HepG2 (cell line): Measurements from ENCODE around the gene ITM2B. TPM values are rescaled to one million over a fixed set of nuclear protein-coding genes. Genes with fewer than 3 reads are reported as not detected.

ENCODE experiments used
- BCL3 ChIP-seq: sonication (generic); formaldehyde crosslinking; IDR thresholded peaks from 2 replicates; pipeline ENCODE4 v1.5.1; 2020; ENCODE audit warnings: mild to moderate bottlenecking, missing genetic modification reagents, moderate library complexity
- GTF2F1 ChIP-seq: fragments of 150-350 bp; IDR thresholded peaks from 2 replicates; pipeline ENCODE4 v1.6.1; 2014; ENCODE audit warnings: low read length
- ISX ChIP-seq: sonication (generic); formaldehyde crosslinking; conservative IDR thresholded peaks from 2 replicates; pipeline ENCODE4 v1.5.0; 2020; ENCODE audit warnings: missing genetic modification reagents
- PITX1 ChIP-seq: sonication (generic); formaldehyde crosslinking; IDR thresholded peaks from 2 replicates; pipeline ENCODE4 v1.5.1; 2020; ENCODE audit warnings: mild to moderate bottlenecking, missing genetic modification reagents
- RXRA ChIP-seq: sonication (generic); formaldehyde crosslinking; IDR thresholded peaks from 2 replicates; pipeline ENCODE4 v1.5.1; 2020; ENCODE audit warnings: missing genetic modification reagents
- RXRB ChIP-seq: IDR thresholded peaks from 2 replicates; pipeline ENCODE4 v1.6.1; 2016; ENCODE audit warnings: borderline replicate concordance, missing genetic modification reagents, missing compliant biosample characterization
- ZFP62 ChIP-seq: sonication (generic); formaldehyde crosslinking; IDR thresholded peaks from 2 replicates; pipeline ENCODE4 v1.4.0; 2020; ENCODE audit warnings: missing genetic modification reagents
- ZNF260 ChIP-seq: sonication (generic); formaldehyde crosslinking; IDR thresholded peaks from 2 replicates; pipeline ENCODE4 v1.4.0; 2020; ENCODE audit warnings: missing genetic modification reagents, low read depth, mild to moderate bottlenecking, borderline replicate concordance
- ZNF280B ChIP-seq: sonication (generic); formaldehyde crosslinking; IDR thresholded peaks from 2 replicates; pipeline ENCODE4 v1.5.0; 2020; ENCODE audit warnings: missing genetic modification reagents, mild to moderate bottlenecking, borderline replicate concordance
- ZNF282 ChIP-seq: fragments of 450-650 bp; IDR thresholded peaks from 2 replicates; pipeline ENCODE4 v1.6.1; 2018; ENCODE audit not compliant: partially characterized antibody
- ZNF577 ChIP-seq: sonication (generic); formaldehyde crosslinking; IDR thresholded peaks from 2 replicates; pipeline ENCODE4 v1.4.0; 2020; ENCODE audit warnings: mild to moderate bottlenecking, low read depth, missing genetic modification reagents, borderline replicate concordance
- polyA plus RNA-seq, 8 experiments: library from polyadenylated mRNA; depleted of rRNA in 3 of 8; stranded (reverse) in 7 of 8; unstranded in 1 of 8; fragments of >200 nt; fragmentation: Illumina TruSeq in 4 of 8; extraction: Trizol in 4 of 8; gene quantifications; 2 replicates each; pipeline versions ENCODE4 v1.2.1 to v1.2.3, GENCODE V29; 2011 to 2016; ENCODE audit warnings: low read depth in 4 of 8, missing spikeins in 1 of 8, mixed read lengths in 1 of 8; ENCODE audit not compliant: insufficient read depth in 1 of 8
- total RNA-seq, 5 experiments: library from RNA; depleted of rRNA; stranded (reverse); fragments of >200 nt; fragmentation: Illumina TruSeq; extraction: Trizol; gene quantifications; 2 replicates each; pipeline ENCODE4 v1.2.3, GENCODE V29; 2016; ENCODE audit warnings: low read depth in 1 of 5
- TF ChIP-seq, protein P1 (sequence below): sonication (generic); formaldehyde crosslinking; IDR thresholded peaks from 2 replicates; pipeline ENCODE4 v1.4.0; 2020; ENCODE audit warnings: missing genetic modification reagents
- TF ChIP-seq, protein P2 (sequence below): sonication (generic); formaldehyde crosslinking; IDR thresholded peaks from 2 replicates; pipeline ENCODE4 v1.4.0; 2020; ENCODE audit warnings: missing genetic modification reagents
- TF ChIP-seq, protein P3 (sequence below): sonication (generic); formaldehyde crosslinking; IDR thresholded peaks from 2 replicates; pipeline ENCODE4 v1.4.0; 2020; ENCODE audit warnings: missing genetic modification reagents

Gene ITM2B
- total and polyA plus RNA-seq, 2 of the 13 experiments (the other 11 are each of a cell fraction or from before 2014, with no cell fraction given), result 158 to 373 TPM

DNA sequence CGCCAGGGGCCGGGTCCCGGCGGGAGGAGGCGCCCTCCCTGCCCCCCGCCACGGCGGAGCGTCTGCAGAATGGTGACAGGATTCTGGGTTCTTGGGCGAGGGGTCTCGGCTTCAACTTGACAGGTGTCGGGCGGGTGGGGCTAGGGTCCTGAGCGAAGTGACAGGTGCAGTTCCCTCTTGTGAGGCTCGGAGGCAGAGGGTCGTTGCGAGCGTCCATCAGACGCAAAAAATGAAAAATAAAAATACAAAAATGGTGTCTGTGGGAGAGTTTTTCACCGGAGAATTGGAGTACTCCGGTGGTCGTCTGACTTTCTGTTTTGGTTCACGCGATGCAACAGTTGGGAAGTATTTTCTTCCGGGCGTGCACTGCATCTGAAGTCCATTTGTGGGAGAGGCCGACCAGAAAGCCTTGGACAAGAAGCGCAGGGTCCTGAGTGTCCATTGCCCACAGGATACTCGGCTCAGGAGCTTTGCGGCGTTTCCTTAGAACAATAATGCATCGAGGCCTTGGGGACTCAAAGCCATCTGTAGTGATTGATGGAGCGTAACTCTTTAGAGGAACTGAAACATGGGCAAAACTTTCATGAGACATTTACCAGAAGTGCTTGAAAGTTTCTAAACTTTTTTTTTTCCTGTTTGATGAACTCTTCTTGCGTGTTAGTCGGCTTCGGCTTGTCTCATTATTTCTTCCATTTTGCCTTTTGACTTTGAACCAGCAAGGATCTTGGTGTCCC is 71.3 kb downstream of the ITM2B start (continued):
- TF ChIP-seq ZNF577 (CRISPR knock-in tag), result no peak
- no peak for TF ChIP-seq RXRB
- no peak for TF ChIP-seq PITX1 (CRISPR knock-in tag)
- TF ChIP-seq RXRA, result no peak
- TF ChIP-seq, protein P1, sequence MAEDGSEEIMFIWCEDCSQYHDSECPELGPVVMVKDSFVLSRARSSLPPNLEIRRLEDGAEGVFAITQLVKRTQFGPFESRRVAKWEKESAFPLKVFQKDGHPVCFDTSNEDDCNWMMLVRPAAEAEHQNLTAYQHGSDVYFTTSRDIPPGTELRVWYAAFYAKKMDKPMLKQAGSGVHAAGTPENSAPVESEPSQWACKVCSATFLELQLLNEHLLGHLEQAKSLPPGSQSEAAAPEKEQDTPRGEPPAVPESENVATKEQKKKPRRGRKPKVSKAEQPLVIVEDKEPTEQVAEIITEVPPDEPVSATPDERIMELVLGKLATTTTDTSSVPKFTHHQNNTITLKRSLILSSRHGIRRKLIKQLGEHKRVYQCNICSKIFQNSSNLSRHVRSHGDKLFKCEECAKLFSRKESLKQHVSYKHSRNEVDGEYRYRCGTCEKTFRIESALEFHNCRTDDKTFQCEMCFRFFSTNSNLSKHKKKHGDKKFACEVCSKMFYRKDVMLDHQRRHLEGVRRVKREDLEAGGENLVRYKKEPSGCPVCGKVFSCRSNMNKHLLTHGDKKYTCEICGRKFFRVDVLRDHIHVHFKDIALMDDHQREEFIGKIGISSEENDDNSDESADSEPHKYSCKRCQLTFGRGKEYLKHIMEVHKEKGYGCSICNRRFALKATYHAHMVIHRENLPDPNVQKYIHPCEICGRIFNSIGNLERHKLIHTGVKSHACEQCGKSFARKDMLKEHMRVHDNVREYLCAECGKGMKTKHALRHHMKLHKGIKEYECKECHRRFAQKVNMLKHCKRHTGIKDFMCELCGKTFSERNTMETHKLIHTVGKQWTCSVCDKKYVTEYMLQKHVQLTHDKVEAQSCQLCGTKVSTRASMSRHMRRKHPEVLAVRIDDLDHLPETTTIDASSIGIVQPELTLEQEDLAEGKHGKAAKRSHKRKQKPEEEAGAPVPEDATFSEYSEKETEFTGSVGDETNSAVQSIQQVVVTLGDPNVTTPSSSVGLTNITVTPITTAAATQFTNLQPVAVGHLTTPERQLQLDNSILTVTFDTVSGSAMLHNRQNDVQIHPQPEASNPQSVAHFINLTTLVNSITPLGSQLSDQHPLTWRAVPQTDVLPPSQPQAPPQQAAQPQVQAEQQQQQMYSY (CRISPR knock-in tag), result peak; percentile 11; the same call in 1 of the 2 replicates
- TF ChIP-seq, protein P2, sequence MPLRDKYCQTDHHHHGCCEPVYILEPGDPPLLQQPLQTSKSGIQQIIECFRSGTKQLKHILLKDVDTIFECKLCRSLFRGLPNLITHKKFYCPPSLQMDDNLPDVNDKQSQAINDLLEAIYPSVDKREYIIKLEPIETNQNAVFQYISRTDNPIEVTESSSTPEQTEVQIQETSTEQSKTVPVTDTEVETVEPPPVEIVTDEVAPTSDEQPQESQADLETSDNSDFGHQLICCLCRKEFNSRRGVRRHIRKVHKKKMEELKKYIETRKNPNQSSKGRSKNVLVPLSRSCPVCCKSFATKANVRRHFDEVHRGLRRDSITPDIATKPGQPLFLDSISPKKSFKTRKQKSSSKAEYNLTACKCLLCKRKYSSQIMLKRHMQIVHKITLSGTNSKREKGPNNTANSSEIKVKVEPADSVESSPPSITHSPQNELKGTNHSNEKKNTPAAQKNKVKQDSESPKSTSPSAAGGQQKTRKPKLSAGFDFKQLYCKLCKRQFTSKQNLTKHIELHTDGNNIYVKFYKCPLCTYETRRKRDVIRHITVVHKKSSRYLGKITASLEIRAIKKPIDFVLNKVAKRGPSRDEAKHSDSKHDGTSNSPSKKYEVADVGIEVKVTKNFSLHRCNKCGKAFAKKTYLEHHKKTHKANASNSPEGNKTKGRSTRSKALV (CRISPR knock-in tag), result no peak
- TF ChIP-seq ZFP62 (CRISPR knock-in tag), result no peak
- TF ChIP-seq ISX, result peak; percentile 48; the same call in 1 of the 2 replicates
- TF ChIP-seq, protein P3, sequence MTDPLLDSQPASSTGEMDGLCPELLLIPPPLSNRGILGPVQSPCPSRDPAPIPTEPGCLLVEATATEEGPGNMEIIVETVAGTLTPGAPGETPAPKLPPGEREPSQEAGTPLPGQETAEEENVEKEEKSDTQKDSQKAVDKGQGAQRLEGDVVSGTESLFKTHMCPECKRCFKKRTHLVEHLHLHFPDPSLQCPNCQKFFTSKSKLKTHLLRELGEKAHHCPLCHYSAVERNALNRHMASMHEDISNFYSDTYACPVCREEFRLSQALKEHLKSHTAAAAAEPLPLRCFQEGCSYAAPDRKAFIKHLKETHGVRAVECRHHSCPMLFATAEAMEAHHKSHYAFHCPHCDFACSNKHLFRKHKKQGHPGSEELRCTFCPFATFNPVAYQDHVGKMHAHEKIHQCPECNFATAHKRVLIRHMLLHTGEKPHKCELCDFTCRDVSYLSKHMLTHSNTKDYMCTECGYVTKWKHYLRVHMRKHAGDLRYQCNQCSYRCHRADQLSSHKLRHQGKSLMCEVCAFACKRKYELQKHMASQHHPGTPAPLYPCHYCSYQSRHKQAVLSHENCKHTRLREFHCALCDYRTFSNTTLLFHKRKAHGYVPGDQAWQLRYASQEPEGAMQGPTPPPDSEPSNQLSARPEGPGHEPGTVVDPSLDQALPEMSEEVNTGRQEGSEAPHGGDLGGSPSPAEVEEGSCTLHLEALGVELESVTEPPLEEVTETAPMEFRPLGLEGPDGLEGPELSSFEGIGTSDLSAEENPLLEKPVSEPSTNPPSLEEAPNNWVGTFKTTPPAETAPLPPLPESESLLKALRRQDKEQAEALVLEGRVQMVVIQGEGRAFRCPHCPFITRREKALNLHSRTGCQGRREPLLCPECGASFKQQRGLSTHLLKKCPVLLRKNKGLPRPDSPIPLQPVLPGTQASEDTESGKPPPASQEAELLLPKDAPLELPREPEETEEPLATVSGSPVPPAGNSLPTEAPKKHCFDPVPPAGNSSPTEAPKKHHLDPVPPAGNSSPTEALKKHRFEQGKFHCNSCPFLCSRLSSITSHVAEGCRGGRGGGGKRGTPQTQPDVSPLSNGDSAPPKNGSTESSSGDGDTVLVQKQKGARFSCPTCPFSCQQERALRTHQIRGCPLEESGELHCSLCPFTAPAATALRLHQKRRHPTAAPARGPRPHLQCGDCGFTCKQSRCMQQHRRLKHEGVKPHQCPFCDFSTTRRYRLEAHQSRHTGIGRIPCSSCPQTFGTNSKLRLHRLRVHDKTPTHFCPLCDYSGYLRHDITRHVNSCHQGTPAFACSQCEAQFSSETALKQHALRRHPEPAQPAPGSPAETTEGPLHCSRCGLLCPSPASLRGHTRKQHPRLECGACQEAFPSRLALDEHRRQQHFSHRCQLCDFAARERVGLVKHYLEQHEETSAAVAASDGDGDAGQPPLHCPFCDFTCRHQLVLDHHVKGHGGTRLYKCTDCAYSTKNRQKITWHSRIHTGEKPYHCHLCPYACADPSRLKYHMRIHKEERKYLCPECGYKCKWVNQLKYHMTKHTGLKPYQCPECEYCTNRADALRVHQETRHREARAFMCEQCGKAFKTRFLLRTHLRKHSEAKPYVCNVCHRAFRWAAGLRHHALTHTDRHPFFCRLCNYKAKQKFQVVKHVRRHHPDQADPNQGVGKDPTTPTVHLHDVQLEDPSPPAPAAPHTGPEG, result 0 out of 2 replicates have a peak, but pooled peaks have one; percentile 6
- TF ChIP-seq ZNF282, result no peak
- TF ChIP-seq ZNF280B (CRISPR knock-in tag), result no peak
- TF ChIP-seq BCL3, result no peak
- TF ChIP-seq ZNF260 (CRISPR knock-in tag), result no peak
- TF ChIP-seq GTF2F1, result no peak
